Transverse colon (tissue), 4 donors: ENCODE measurements around the gene MN1. TPM values are rescaled to one million over a fixed set of nuclear protein-coding genes. Genes with fewer than 3 reads are reported as not detected.

ENCODE experiments used
- DNase-seq: peaks from one replicate; pipeline ENCODE4 v3.0.0-alpha.2; 2019
- H3K27ac ChIP-seq, 4 donors: fragments of 200-600 bp; sonication (generic); 2 replicates each; pipeline ENCODE4 v1.5.1; 2016 to 2018; ENCODE audit warnings: inconsistent platforms in 4 of 4
- H3K27me3 ChIP-seq: fragments of 200-600 bp; sonication (generic); 2 replicates; pipeline ENCODE4 v1.5.1; 2017; ENCODE audit warnings: inconsistent platforms
- H3K36me3 ChIP-seq, 4 donors: fragments of 200-600 bp; sonication (generic); 2 replicates each; pipeline ENCODE4 v1.5.1; 2017 to 2019; ENCODE audit warnings: inconsistent platforms in 4 of 4
- H3K4me1 ChIP-seq, 4 donors: fragments of 200-600 bp; sonication (generic); 2 replicates each; pipeline ENCODE4 v1.5.1; 2017 to 2020; ENCODE audit warnings: inconsistent platforms in 4 of 4
- H3K4me3 ChIP-seq, 4 donors: fragments of 200-600 bp; sonication (generic); 1 replicate in 1 of 4; 2 replicates in 3 of 4; pipeline versions ENCODE4 v1.5.1 to v1.6.1; 2017 to 2019; ENCODE audit warnings: inconsistent platforms in 4 of 4
- H3K9me3 ChIP-seq, 2 donors: fragments of 200-600 bp; sonication (generic); 2 replicates each; pipeline ENCODE4 v1.5.1; 2017 to 2019; ENCODE audit warnings: inconsistent platforms in 2 of 2
- CTCF ChIP-seq, 5 experiments: fragments of 200-600 bp in 3 of 5; fragments of 450-650 bp in 2 of 5; sonication (generic) in 3 of 5; IDR thresholded peaks; 1 replicate in 2 of 5; 2 replicates in 3 of 5; pipeline ENCODE4 v1.5.1; 2016 to 2017; ENCODE audit warnings: antibody characterized with exemption in 5 of 5, inconsistent platforms in 3 of 5, mild to moderate bottlenecking in 2 of 5, moderate library complexity in 1 of 5
- EP300 ChIP-seq: sonication (generic); formaldehyde crosslinking; IDR thresholded peaks from one replicate; pipeline ENCODE4 v1.6.1; 2017; ENCODE audit warnings: antibody characterized with exemption, low read depth
- POLR2A ChIP-seq: fragments of 450-650 bp; IDR thresholded peaks from one replicate; pipeline ENCODE4 v1.6.1; 2016; ENCODE audit warnings: antibody characterized with exemption, mild to moderate bottlenecking, moderate library complexity
- POLR2AphosphoS5 ChIP-seq, 3 donors: sonication (generic); formaldehyde crosslinking; IDR thresholded peaks; one replicate each; pipeline ENCODE4 v1.6.1; 2016; ENCODE audit warnings: antibody characterized with exemption in 3 of 3
- WGBS, 2 donors: methylation state at CpG; one replicate each; pipeline ENCODE4 v1.1.5; 2018; ENCODE audit warnings: low coverage in 1 of 2; 5-methylcytosine and 5-hydroxymethylcytosine counted together
- in situ Hi-C, 4 donors: fragments of 200-750 bp; cut with MboI; loops; one replicate each; pipeline versions ENCODE4 v1.15.0 to v1.15.1; 2017; ENCODE audit warnings: low sequenced_read_pairs in 3 of 4, low pct_ligation_motif_present in 1 of 4, low pct_unique_long_range_greater_than_20kb in 1 of 4
- intact Hi-C: fragments of 100-400 bp; cut with DNase I; formaldehyde crosslinking; loops from one replicate; pipeline ENCODE4 v1.15.1; 2023; ENCODE audit warnings: low total_unique reads
- total RNA-seq, 4 donors: library from RNA; depleted of rRNA; stranded (reverse); fragments of >200 nt; gene quantifications; one replicate each; pipeline ENCODE4 v1.1.0, GENCODE V29; 2016

Gene MN1
- total RNA-seq, 4 donors from 2014 or later, result 1.1 to 4.2 (median 3.0) TPM

DNA sequence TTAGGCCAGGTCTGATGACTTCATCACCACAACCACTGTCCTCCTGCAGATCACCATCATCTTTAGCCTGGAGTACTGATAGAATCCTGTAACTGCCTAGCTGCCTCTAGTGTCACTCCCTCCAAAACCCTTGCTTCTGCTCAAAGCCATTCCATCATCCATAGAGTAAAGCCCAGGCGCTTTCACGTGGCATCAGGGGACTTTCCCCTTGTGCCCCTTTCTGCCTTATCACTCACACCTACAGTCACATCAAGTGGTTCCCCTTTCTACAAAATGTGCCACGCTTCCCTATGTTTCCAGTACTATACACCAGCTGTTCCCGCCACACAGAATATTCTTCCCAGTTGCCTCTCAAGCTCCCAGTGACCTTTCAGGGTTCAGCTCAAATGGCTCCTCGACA lies 75.9 kb downstream of the MN1 start:
- no peak for DNase-seq
- H3K4me1 ChIP-seq, result peaks cover 0 to 11% (median 3%) of the 10 kb centered on the region in 4 donors
- in situ Hi-C loops (no loop called here), intact Hi-C loops (no loop called here)
- no peak overlapping the region for H3K4me3 ChIP-seq
- TF ChIP-seq POLR2A (no peak), EP300 (no peak), CTCF (IDR thresholded peaks at IDR 0.05) (no peak), POLR2AphosphoS5 (IDR thresholded peaks at IDR 0.05) (no peak)
- WGBS, 2 donors, result 88 to 93% methylated on average over 3 to 5 of the region's 5 CpGs
- no peaks in the 10 kb centered on the region for H3K27me3 ChIP-seq
- no peaks in the 10 kb centered on the region for H3K9me3 ChIP-seq
- no peaks in the 10 kb centered on the region for H3K36me3 ChIP-seq
- H3K27ac ChIP-seq, result peak overlapping the region in 2 of 4 donors; percentile 6 to 43

DNA sequence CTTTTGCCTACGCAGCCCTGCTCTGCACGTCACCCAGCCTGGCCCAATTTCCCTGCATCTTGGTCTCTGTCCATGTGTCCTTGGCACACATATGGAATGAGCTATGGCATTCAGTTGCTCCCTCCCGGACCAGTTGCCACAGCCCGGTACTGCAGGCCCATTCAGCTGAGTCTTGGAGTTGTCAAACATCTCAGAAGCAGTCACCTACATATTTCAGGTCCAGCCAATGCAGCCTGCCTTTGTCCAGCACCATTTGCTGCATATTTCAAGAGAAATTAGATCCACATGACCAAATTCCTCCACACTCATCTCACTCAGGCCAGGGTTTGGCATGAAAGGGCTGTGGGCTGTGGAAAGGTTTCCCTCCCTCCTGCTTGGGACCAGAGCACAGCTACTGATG lies 76.8 kb downstream of the MN1 start:
- no peak for DNase-seq
- WGBS, 2 donors, result 82% methylated on average over 4 of the region's 4 CpGs; no CpG with 5 or more reads in 1 of the 2 donors
- H3K27ac ChIP-seq, result no peak overlapping the region
- H3K9me3 ChIP-seq, result no peaks in the 10 kb centered on the region
- no peaks in the 10 kb centered on the region for H3K27me3 ChIP-seq
- no peak for TF ChIP-seq CTCF (IDR thresholded peaks at IDR 0.05)
- TF ChIP-seq POLR2A, result no peak
- no peak for TF ChIP-seq EP300
- TF ChIP-seq POLR2AphosphoS5 (IDR thresholded peaks at IDR 0.05), result no peak
- peaks cover 0 to 11% (median 3%) of the 10 kb centered on the region in 4 donors for H3K4me1 ChIP-seq
- intact Hi-C loops, result no loop called here
- H3K36me3 ChIP-seq, result no peaks in the 10 kb centered on the region
- in situ Hi-C loops, result no loop called here
- H3K4me3 ChIP-seq, result no peak overlapping the region

GRCh38 chr22:27724157-27724556 lies 77.4 kb downstream of the MN1 start:
- in situ Hi-C loops (no loop called here), intact Hi-C loops (no loop called here)
- WGBS, 2 donors, result 67% methylated on average over 1 of the region's 1 CpG; no CpG with 5 or more reads in 1 of the 2 donors

DNA sequence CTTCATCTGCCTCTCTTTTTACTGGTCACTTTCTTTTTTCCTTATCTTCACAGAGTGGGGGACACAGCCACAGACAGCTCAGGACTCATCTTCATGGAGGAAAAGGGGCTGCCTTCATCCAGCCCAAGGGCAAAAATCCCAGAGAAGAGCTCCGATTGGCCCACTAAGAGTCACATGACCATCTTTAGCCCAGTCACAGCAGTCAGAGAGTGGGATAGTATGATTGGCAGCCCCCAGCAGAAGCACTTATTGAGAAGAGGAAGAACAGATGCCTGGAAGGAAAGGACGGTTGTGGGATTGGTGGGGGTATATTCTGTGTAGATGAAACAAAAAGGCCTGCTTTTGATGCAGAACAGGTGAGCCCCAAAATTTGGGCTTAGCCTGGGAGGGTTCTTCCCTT lies 77.8 kb downstream of the MN1 start:
- H3K4me3 ChIP-seq, result no peak overlapping the region

More at GRCh38 chr22:27724157-27724556, 77.4 kb downstream of the MN1 start:
- no peaks in the 10 kb centered on the region for H3K27me3 ChIP-seq
- no peaks in the 10 kb centered on the region for H3K9me3 ChIP-seq
- H3K27ac ChIP-seq, result no peak overlapping the region
- H3K36me3 ChIP-seq, result no peaks in the 10 kb centered on the region
- no peak for DNase-seq
- TF ChIP-seq POLR2AphosphoS5 (IDR thresholded peaks at IDR 0.05) (no peak), EP300 (no peak), CTCF (IDR thresholded peaks at IDR 0.05) (no peak), POLR2A (no peak)
- peaks cover 0 to 11% (median 3%) of the 10 kb centered on the region in 4 donors for H3K4me1 ChIP-seq
- no peak overlapping the region for H3K4me3 ChIP-seq

More for the DNA sequence above, 77.8 kb downstream of the MN1 start:
- intact Hi-C loops (no loop called here), in situ Hi-C loops (no loop called here)
- Histone ChIP-seq H3K4me1 (peaks cover 0 to 11% (median 3%) of the 10 kb centered on the region in 4 donors), H3K36me3 (no peaks in the 10 kb centered on the region), H3K27ac (no peak overlapping the region), H3K9me3 (no peaks in the 10 kb centered on the region), H3K27me3 (no peaks in the 10 kb centered on the region)
- DNase-seq, result no peak
- 88% methylated on average over 1 to 2 of the region's 2 CpGs for WGBS, 2 donors
- no peak for TF ChIP-seq EP300
- TF ChIP-seq POLR2A, result no peak
- TF ChIP-seq CTCF (IDR thresholded peaks at IDR 0.05), result no peak
- TF ChIP-seq POLR2AphosphoS5 (IDR thresholded peaks at IDR 0.05), result no peak
